GM23338 (cell line): ENCODE measurements around the gene COL8A2.

Experiments used
- CREB1 ChIP-seq: fragments of 250-450 bp; sonication (Bioruptor Pico); IDR thresholded peaks from 2 replicates; pipeline ENCODE4 v1.5.0; 2020; ENCODE audit warnings: low read depth, mild to moderate bottlenecking, moderate library complexity
- EZH2 ChIP-seq: fragments of 200-600 bp; sonication (generic); IDR thresholded peaks from one replicate; pipeline ENCODE4 v1.8.0; 2017; ENCODE audit warnings: antibody characterized with exemption, mild to moderate bottlenecking, low read depth; ENCODE audit not compliant: unreplicated experiment
- EZH2phosphoT487 ChIP-seq: fragments of 200-600 bp; sonication (generic); IDR thresholded peaks from one replicate; pipeline ENCODE4 v1.8.1; 2018; ENCODE audit warnings: antibody characterized with exemption; ENCODE audit not compliant: unreplicated experiment
- JUNB ChIP-seq: IDR thresholded peaks from one replicate; pipeline ENCODE4 v1.6.1; 2016; ENCODE audit warnings: antibody characterized with exemption; ENCODE audit not compliant: unreplicated experiment
- POLR2AphosphoS5 ChIP-seq: IDR thresholded peaks from 2 replicates; pipeline ENCODE4 v1.6.1; 2016; ENCODE audit warnings: antibody characterized with exemption, low read depth
- STAT1 ChIP-seq: IDR thresholded peaks from one replicate; pipeline ENCODE4 v1.6.1; 2016; ENCODE audit warnings: antibody characterized with exemption; ENCODE audit not compliant: unreplicated experiment
- ZNF114 ChIP-seq: fragments of 250-450 bp; sonication (Bioruptor Pico); IDR thresholded peaks from 2 replicates; pipeline ENCODE4 v1.5.0; 2020; ENCODE audit warnings: mild to moderate bottlenecking, moderate library complexity
- TF ChIP-seq, protein P1 (sequence below), 2 experiments: fragments of 200-600 bp in 1 of 2; sonication (generic) in 1 of 2; conservative IDR thresholded peaks; 2 replicates each; pipeline versions ENCODE4 v1.5.1 to v1.6.1; 2016 to 2017; ENCODE audit warnings: antibody characterized with exemption in 2 of 2, low read depth in 2 of 2, mild to moderate bottlenecking in 2 of 2, moderate library complexity in 1 of 2
- TF ChIP-seq, protein P2 (sequence below): IDR thresholded peaks from one replicate; pipeline ENCODE4 v1.6.1; 2018; ENCODE audit warnings: antibody characterized with exemption; ENCODE audit not compliant: unreplicated experiment
- TF ChIP-seq, protein P3 (sequence below): IDR thresholded peaks from 2 replicates; pipeline ENCODE4 v1.6.1; 2016; ENCODE audit warnings: antibody characterized with exemption

DNA sequence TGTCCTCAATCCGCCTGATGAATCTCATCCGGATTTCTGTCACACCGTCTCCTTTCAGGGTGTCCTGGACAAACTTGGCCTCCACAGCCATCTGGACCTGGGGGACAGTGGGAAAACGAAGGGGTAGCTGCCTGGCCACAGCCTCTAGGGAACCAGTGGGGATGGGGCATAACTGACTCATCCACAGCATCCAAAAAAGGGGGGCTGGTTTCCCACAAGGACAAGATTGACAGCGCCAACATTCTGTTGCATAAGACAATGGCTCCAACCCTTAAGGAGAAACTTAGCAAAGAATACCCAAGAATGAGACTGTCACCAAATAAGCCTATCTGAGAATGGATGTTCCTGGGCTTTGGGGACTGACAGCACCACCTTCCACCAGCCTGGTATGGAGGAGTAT lies 12.2 kb upstream of the COL8A2 start:
- TF ChIP-seq, protein P1, sequence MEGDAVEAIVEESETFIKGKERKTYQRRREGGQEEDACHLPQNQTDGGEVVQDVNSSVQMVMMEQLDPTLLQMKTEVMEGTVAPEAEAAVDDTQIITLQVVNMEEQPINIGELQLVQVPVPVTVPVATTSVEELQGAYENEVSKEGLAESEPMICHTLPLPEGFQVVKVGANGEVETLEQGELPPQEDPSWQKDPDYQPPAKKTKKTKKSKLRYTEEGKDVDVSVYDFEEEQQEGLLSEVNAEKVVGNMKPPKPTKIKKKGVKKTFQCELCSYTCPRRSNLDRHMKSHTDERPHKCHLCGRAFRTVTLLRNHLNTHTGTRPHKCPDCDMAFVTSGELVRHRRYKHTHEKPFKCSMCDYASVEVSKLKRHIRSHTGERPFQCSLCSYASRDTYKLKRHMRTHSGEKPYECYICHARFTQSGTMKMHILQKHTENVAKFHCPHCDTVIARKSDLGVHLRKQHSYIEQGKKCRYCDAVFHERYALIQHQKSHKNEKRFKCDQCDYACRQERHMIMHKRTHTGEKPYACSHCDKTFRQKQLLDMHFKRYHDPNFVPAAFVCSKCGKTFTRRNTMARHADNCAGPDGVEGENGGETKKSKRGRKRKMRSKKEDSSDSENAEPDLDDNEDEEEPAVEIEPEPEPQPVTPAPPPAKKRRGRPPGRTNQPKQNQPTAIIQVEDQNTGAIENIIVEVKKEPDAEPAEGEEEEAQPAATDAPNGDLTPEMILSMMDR (conservative IDR thresholded peaks at IDR 0.05; ENCODE audit: low read depth in 2 of 2), result no peak
- TF ChIP-seq, protein P2, sequence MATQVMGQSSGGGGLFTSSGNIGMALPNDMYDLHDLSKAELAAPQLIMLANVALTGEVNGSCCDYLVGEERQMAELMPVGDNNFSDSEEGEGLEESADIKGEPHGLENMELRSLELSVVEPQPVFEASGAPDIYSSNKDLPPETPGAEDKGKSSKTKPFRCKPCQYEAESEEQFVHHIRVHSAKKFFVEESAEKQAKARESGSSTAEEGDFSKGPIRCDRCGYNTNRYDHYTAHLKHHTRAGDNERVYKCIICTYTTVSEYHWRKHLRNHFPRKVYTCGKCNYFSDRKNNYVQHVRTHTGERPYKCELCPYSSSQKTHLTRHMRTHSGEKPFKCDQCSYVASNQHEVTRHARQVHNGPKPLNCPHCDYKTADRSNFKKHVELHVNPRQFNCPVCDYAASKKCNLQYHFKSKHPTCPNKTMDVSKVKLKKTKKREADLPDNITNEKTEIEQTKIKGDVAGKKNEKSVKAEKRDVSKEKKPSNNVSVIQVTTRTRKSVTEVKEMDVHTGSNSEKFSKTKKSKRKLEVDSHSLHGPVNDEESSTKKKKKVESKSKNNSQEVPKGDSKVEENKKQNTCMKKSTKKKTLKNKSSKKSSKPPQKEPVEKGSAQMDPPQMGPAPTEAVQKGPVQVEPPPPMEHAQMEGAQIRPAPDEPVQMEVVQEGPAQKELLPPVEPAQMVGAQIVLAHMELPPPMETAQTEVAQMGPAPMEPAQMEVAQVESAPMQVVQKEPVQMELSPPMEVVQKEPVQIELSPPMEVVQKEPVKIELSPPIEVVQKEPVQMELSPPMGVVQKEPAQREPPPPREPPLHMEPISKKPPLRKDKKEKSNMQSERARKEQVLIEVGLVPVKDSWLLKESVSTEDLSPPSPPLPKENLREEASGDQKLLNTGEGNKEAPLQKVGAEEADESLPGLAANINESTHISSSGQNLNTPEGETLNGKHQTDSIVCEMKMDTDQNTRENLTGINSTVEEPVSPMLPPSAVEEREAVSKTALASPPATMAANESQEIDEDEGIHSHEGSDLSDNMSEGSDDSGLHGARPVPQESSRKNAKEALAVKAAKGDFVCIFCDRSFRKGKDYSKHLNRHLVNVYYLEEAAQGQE, result no peak
- TF ChIP-seq POLR2AphosphoS5 (no peak), EZH2phosphoT487 (no peak), EZH2 (no peak), STAT1 (no peak), CREB1 (CRISPR knock-in tag) (no peak), JUNB (no peak), ZNF114 (CRISPR knock-in tag) (no peak)
- TF ChIP-seq, protein P3, sequence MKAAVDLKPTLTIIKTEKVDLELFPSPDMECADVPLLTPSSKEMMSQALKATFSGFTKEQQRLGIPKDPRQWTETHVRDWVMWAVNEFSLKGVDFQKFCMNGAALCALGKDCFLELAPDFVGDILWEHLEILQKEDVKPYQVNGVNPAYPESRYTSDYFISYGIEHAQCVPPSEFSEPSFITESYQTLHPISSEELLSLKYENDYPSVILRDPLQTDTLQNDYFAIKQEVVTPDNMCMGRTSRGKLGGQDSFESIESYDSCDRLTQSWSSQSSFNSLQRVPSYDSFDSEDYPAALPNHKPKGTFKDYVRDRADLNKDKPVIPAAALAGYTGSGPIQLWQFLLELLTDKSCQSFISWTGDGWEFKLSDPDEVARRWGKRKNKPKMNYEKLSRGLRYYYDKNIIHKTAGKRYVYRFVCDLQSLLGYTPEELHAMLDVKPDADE, result no peak
